ENCODE data around the gene RNF224. TPM values are rescaled to one million over a fixed set of nuclear protein-coding genes. Genes with fewer than 3 reads are reported as not detected.

The RNF224 gene
- total and polyA plus RNA-seq, 2 of the 13 experiments (the other 11 are each of a cell fraction or from before 2014, with no cell fraction given), result 0.09 TPM; not detected in 1

- H3K79me2 ChIP-seq (ENCODE audit: insufficient read depth, low read length), result peaks cover 3% of the 10 kb centered on the region
- peaks cover 7% of the 10 kb centered on the region for H3K4me1 ChIP-seq (ENCODE audit: insufficient read depth, low read length)
- no peak overlapping the region for H3K9ac ChIP-seq (ENCODE audit: insufficient read depth, low read depth, low read length)
- H3K9me3 ChIP-seq (ENCODE audit: low read length), result no peaks in the 10 kb centered on the region
- H3K27ac ChIP-seq (ENCODE audit: extremely low read length, insufficient read depth, low read length), result no peak overlapping the region
- no peaks in the 10 kb centered on the region for H3K27me3 ChIP-seq (ENCODE audit: control insufficient read depth in 1 of 2, insufficient read depth in 2 of 2, low read length in 2 of 2)
- H3K4me3 ChIP-seq (replicated peaks in 1 of 3; ENCODE audit: insufficient read depth in 1 of 3, low read depth in 2 of 3, low read length in 3 of 3), result no peak overlapping the region
- no peak overlapping the region for H2AFZ ChIP-seq (ENCODE audit: low read length)
- DNase-seq (ENCODE audit: low spot score), result no peak
- intact Hi-C loops (cut with micrococcal nuclease; ENCODE audit: unreplicated experiment), result no loop called here
- no peak overlapping the region for H3K4me2 ChIP-seq (ENCODE audit: low read depth, low read length)
- no peak for ATAC-seq
- no peak for TF ChIP-seq ZNF292 (CRISPR knock-in tag; IDR thresholded peaks at IDR 0.05; ENCODE audit: borderline replicate concordance, low read depth)
- no peak for TF ChIP-seq RELA (CRISPR knock-in tag; IDR thresholded peaks at IDR 0.05)
- no peak for TF ChIP-seq ZNF17 (CRISPR knock-in tag; IDR thresholded peaks at IDR 0.05)
- no peak for TF ChIP-seq BRD4 (CRISPR knock-in tag; IDR thresholded peaks at IDR 0.05)
- no peak for TF ChIP-seq CREM (IDR thresholded peaks at IDR 0.05)
- no peak for TF ChIP-seq CREM (CRISPR knock-in tag; IDR thresholded peaks at IDR 0.05)
- peak; percentile 85 for TF ChIP-seq AGO2 (optimal IDR thresholded peaks at IDR 0.05; ENCODE audit: low read depth, low read length)
- no peak for TF ChIP-seq KDM2A (CRISPR knock-in tag; IDR thresholded peaks at IDR 0.05; ENCODE audit: borderline replicate concordance, low read depth)
- no peak for TF ChIP-seq ETV6 (CRISPR knock-in tag; conservative IDR thresholded peaks at IDR 0.05)
- no peak for TF ChIP-seq TFDP1 (CRISPR knock-in tag; IDR thresholded peaks at IDR 0.05; ENCODE audit: borderline replicate concordance)
- no peaks in the 10 kb centered on the region; a peak in 1 of 5 replicates for H3K36me3 ChIP-seq (replicated peaks in 1 of 2; ENCODE audit: control insufficient read depth in 1 of 2, insufficient read depth in 2 of 2, low read length in 2 of 2)
- CTCF ChIA-PET (ENCODE audit: low intra/inter-chr PET ratio, low total read pairs), result no interaction called here
- in situ Hi-C loops (cut with HindIII; ENCODE audit: extremely low pct_ligation_motif_present, low pct_unique_long_range_greater_than_20kb), result no loop called here
- no peaks in the 10 kb centered on the region for H4K20me1 ChIP-seq (ENCODE audit: insufficient read depth, low read length)
- FAIRE-seq, result no peak
- no TSS peak for BruUV-seq (replicated peaks)
- POLR2A ChIA-PET, result no interaction called here
- 93% methylated on average over 13 of the region's 13 CpGs for WGBS (ENCODE audit: low lambda C conversion rate)
Measured at GRCh38 chr9:137211532-137211931, 15.8 kb upstream of the RNF224 start.
